Measurements from ENCODE around the gene KCNIP4. TPM values are rescaled to one million over a fixed set of nuclear protein-coding genes. Genes with fewer than 3 reads are reported as not detected.
A peak's percentile ranks its signal among the peaks of the same experiment; 100 is the strongest.

The KCNIP4 gene
- total RNA-seq, 1 donor from 2014 or later: not detected

- Mint-ChIP-seq H3K9me3 (ENCODE audit: low read depth) (peaks cover 3% of the 10 kb centered on the region), H3K27me3 (ENCODE audit: low read depth) (peaks cover 1% of the 10 kb centered on the region), H3K4me3 (ENCODE audit: unreplicated experiment) (no peak overlapping the region), H3K36me3 (ENCODE audit: low read depth) (no peaks in the 10 kb centered on the region), H3K27ac (ENCODE audit: unreplicated experiment) (no peak overlapping the region), H3K4me1 (ENCODE audit: low read depth) (no peaks in the 10 kb centered on the region)
- DNase-seq (ENCODE audit: low spot score): no peak
- TF ChIP-seq, protein P1, sequence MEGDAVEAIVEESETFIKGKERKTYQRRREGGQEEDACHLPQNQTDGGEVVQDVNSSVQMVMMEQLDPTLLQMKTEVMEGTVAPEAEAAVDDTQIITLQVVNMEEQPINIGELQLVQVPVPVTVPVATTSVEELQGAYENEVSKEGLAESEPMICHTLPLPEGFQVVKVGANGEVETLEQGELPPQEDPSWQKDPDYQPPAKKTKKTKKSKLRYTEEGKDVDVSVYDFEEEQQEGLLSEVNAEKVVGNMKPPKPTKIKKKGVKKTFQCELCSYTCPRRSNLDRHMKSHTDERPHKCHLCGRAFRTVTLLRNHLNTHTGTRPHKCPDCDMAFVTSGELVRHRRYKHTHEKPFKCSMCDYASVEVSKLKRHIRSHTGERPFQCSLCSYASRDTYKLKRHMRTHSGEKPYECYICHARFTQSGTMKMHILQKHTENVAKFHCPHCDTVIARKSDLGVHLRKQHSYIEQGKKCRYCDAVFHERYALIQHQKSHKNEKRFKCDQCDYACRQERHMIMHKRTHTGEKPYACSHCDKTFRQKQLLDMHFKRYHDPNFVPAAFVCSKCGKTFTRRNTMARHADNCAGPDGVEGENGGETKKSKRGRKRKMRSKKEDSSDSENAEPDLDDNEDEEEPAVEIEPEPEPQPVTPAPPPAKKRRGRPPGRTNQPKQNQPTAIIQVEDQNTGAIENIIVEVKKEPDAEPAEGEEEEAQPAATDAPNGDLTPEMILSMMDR (IDR thresholded peaks at IDR 0.05): peak; percentile 60
These were observed 813.6 kb downstream of the KCNIP4 start for GRCh38 chr4:21134994-21135393.

GRCh38 chr4:21130606-21131005 is 818.0 kb downstream of the KCNIP4 start:
- no peak overlapping the region for H3K4me3 Mint-ChIP-seq (ENCODE audit: unreplicated experiment)
- H3K36me3 Mint-ChIP-seq (ENCODE audit: low read depth): no peaks in the 10 kb centered on the region
- no peaks in the 10 kb centered on the region for H3K27me3 Mint-ChIP-seq (ENCODE audit: low read depth)
- H3K4me1 Mint-ChIP-seq (ENCODE audit: low read depth): no peaks in the 10 kb centered on the region
- DNase-seq (ENCODE audit: low spot score): no peak
- TF ChIP-seq, protein P1 (IDR thresholded peaks at IDR 0.05): no peak
- no peak overlapping the region for H3K27ac Mint-ChIP-seq (ENCODE audit: unreplicated experiment)
- H3K9me3 Mint-ChIP-seq (ENCODE audit: low read depth): no peaks in the 10 kb centered on the region

DNA sequence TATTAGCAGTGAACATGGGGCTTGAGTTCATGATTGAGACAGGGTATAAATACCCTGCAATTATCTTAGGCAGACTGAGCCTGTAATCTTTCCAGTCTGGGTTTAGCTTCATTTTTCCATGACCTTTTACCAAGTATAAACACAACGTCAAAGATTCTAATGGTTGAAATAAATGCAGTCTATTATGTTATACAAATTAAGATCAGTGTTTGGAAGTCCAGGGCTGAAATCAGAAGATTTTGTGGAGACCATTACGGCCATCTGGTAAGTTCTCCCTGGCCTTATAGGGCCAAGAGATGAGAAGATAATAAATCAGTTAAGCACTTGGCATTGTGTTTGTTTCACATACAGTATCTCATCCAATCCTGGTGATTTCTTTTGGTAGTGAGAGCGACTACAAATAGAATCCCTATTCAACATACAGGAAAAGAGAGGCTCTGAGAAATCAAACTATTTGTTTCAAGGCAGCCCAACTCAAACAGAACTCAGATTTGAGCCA is 822.5 kb downstream of the KCNIP4 start:
- H3K27me3 Mint-ChIP-seq (ENCODE audit: low read depth): no peaks in the 10 kb centered on the region
- H3K36me3 Mint-ChIP-seq (ENCODE audit: low read depth): no peaks in the 10 kb centered on the region
- TF ChIP-seq, protein P1 (IDR thresholded peaks at IDR 0.05): no peak
- no peak overlapping the region for H3K27ac Mint-ChIP-seq (ENCODE audit: unreplicated experiment)
- H3K4me3 Mint-ChIP-seq (ENCODE audit: unreplicated experiment): no peak overlapping the region
- DNase-seq (ENCODE audit: low spot score): no peak
- peaks cover 7% of the 10 kb centered on the region for H3K9me3 Mint-ChIP-seq (ENCODE audit: low read depth)
- H3K4me1 Mint-ChIP-seq (ENCODE audit: low read depth): no peaks in the 10 kb centered on the region

- H3K36me3 Mint-ChIP-seq (ENCODE audit: low read depth): no peaks in the 10 kb centered on the region
- no peaks in the 10 kb centered on the region for H3K4me1 Mint-ChIP-seq (ENCODE audit: low read depth)
- no peaks in the 10 kb centered on the region for H3K27me3 Mint-ChIP-seq (ENCODE audit: low read depth)
- H3K9me3 Mint-ChIP-seq (ENCODE audit: low read depth): peaks cover 6% of the 10 kb centered on the region
- DNase-seq (ENCODE audit: low spot score): no peak
- no peak overlapping the region for H3K27ac Mint-ChIP-seq (ENCODE audit: unreplicated experiment)
- TF ChIP-seq, protein P1 (IDR thresholded peaks at IDR 0.05): no peak
- no peak overlapping the region for H3K4me3 Mint-ChIP-seq (ENCODE audit: unreplicated experiment)
These were observed 830.3 kb downstream of the KCNIP4 start for GRCh38 chr4:21118301-21118700.

- no peaks in the 10 kb centered on the region for H3K36me3 Mint-ChIP-seq (ENCODE audit: low read depth)
- no peak overlapping the region for H3K27ac Mint-ChIP-seq (ENCODE audit: unreplicated experiment)
- H3K4me1 Mint-ChIP-seq (ENCODE audit: low read depth): no peaks in the 10 kb centered on the region
- TF ChIP-seq, protein P1 (IDR thresholded peaks at IDR 0.05): no peak
- no peak for DNase-seq (ENCODE audit: low spot score)
- no peaks in the 10 kb centered on the region for H3K27me3 Mint-ChIP-seq (ENCODE audit: low read depth)
- no peak overlapping the region for H3K4me3 Mint-ChIP-seq (ENCODE audit: unreplicated experiment)
- H3K9me3 Mint-ChIP-seq (ENCODE audit: low read depth): peaks cover 6% of the 10 kb centered on the region
These were observed 830.9 kb downstream of the KCNIP4 start for GRCh38 chr4:21117541-21118180.
